MM.1S (cell line): Measurements from ENCODE around the gene KBTBD6.

Source experiments
- CTCF ChIP-seq: fragments of 300-600 bp; sonication (generic); IDR thresholded peaks from 2 replicates; pipeline ENCODE4 v1.5.1; 2016; ENCODE audit warnings: antibody characterized with exemption, low read length, mixed read lengths
- EZH2 ChIP-seq: fragments of 300-600 bp; sonication (generic); optimal IDR thresholded peaks from 2 replicates; pipeline ENCODE3; 2017; ENCODE audit warnings: low read depth, mild to moderate bottlenecking, antibody characterized with exemption, low read length, mixed read lengths

GRCh38 chr13:41179593-41180250, 47.1 kb upstream of the KBTBD6 start:
- TF ChIP-seq CTCF (no peak), EZH2 (no peak)
